ENCODE data around the gene MYH9.

Gene MYH9

GRCh38 chr22:36368359-36368983 lies 19.3 kb downstream of the MYH9 start:
- no peak for FAIRE-seq
- no peak for DNase-seq (ENCODE audit: insufficient read length, low spot score)
- no peak for TF ChIP-seq CTCF (IDR thresholded peaks at IDR 0.05; ENCODE audit: insufficient read depth, missing control alignments)

GRCh38 chr22:36367479-36367878 lies 20.3 kb downstream of the MYH9 start:
- DNase-seq (ENCODE audit: insufficient read length, low spot score) (no peak), FAIRE-seq (no peak)
- no peak for TF ChIP-seq CTCF (IDR thresholded peaks at IDR 0.05; ENCODE audit: insufficient read depth, missing control alignments)

- no peak for TF ChIP-seq CTCF (IDR thresholded peaks at IDR 0.05; ENCODE audit: insufficient read depth, missing control alignments)
- no peak for FAIRE-seq
- no peak for DNase-seq (ENCODE audit: insufficient read length, low spot score)
Observed at GRCh38 chr22:36367066-36367465, 20.7 kb downstream of the MYH9 start.

GRCh38 chr22:36366291-36366708 lies 21.5 kb downstream of the MYH9 start:
- DNase-seq (ENCODE audit: insufficient read length, low spot score): no peak
- TF ChIP-seq CTCF (IDR thresholded peaks at IDR 0.05; ENCODE audit: insufficient read depth, missing control alignments): no peak
- no peak for FAIRE-seq

- DNase-seq (ENCODE audit: insufficient read length, low spot score) (no peak), FAIRE-seq (no peak)
- no peak for TF ChIP-seq CTCF (IDR thresholded peaks at IDR 0.05; ENCODE audit: insufficient read depth, missing control alignments)
Observed at GRCh38 chr22:36365020-36365411, 22.8 kb downstream of the MYH9 start.

- FAIRE-seq: no peak
- no peak for DNase-seq (ENCODE audit: insufficient read length, low spot score)
- TF ChIP-seq CTCF (IDR thresholded peaks at IDR 0.05; ENCODE audit: insufficient read depth, missing control alignments): no peak
Observed at GRCh38 chr22:36364255-36365019, 23.3 kb downstream of the MYH9 start.

GRCh38 chr22:36363349-36363981 lies 24.3 kb downstream of the MYH9 start:
- DNase-seq (ENCODE audit: insufficient read length, low spot score) (no peak), FAIRE-seq (no peak)
- no peak for TF ChIP-seq CTCF (IDR thresholded peaks at IDR 0.05; ENCODE audit: insufficient read depth, missing control alignments)
